Measurements from ENCODE around the gene KDM6B. TPM values are rescaled to one million over a fixed set of nuclear protein-coding genes. Genes with fewer than 3 reads are reported as not detected.
"Not testable (repeated sequence)": the region's sequence is repeated elsewhere in the genome, so short reads cannot be mapped to it uniquely, and the experiment has no call there.

Gene KDM6B
- total RNA-seq, 1 donor from 2014 or later: 0.48 TPM

- DNase-seq (ENCODE audit: low spot score): no peak
Observed at GRCh38 chr17:7850701-7851437, 16.9 kb downstream of the KDM6B start.

GRCh38 chr17:7851438-7852261, 17.6 kb downstream of the KDM6B start:
- DNase-seq (ENCODE audit: low spot score): peak; percentile 90

GRCh38 chr17:7852262-7852670, 18.2 kb downstream of the KDM6B start:
- DNase-seq (ENCODE audit: low spot score): no peak

GRCh38 chr17:7852919-7853690, 19.1 kb downstream of the KDM6B start:
- no peak for DNase-seq (ENCODE audit: low spot score)

GRCh38 chr17:7853691-7854038, 19.6 kb downstream of the KDM6B start:
- DNase-seq (ENCODE audit: low spot score): peak; percentile 1

GRCh38 chr17:7854078-7854777, 20.2 kb downstream of the KDM6B start:
- DNase-seq (ENCODE audit: low spot score): no peak

- peak; percentile 57 for DNase-seq (ENCODE audit: low spot score)
Observed at GRCh38 chr17:7854851-7855659, 21.0 kb downstream of the KDM6B start, which contains the start of gene TMEM88. TSS of gene TMEM88 (plus strand) at chr17:7855066. CDS start at chr17:7855075, 9 bp downstream.

- DNase-seq (ENCODE audit: low spot score): no peak
Observed at GRCh38 chr17:7855660-7856010, 21.6 kb downstream of the KDM6B start.

GRCh38 chr17:7856011-7856810, 22.2 kb downstream of the KDM6B start:
- DNase-seq (ENCODE audit: low spot score): peak; percentile 70

- DNase-seq (ENCODE audit: low spot score): peak; percentile 100
Observed at GRCh38 chr17:7856811-7857712, 23.0 kb downstream of the KDM6B start, which contains the start of gene NAA38. TSS of gene NAA38 (minus strand) at chr17:7857559. CDS start at chr17:7857463, 96 bp downstream.

GRCh38 chr17:7857713-7858521, 23.9 kb downstream of the KDM6B start, which contains the start of gene CYB5D1:
TSS of gene CYB5D1 (plus strand) at chr17:7858003. CDS start at chr17:7858135, 132 bp downstream.
- peak; percentile 97 for DNase-seq (ENCODE audit: low spot score)

GRCh38 chr17:7858522-7858810, 24.4 kb downstream of the KDM6B start:
- no peak for DNase-seq (ENCODE audit: low spot score)

GRCh38 chr17:7859028-7859427, 25.0 kb downstream of the KDM6B start:
- DNase-seq (ENCODE audit: low spot score): no peak

- DNase-seq (ENCODE audit: low spot score): peak; percentile 66
Observed at GRCh38 chr17:7862692-7863437, 28.8 kb downstream of the KDM6B start.

GRCh38 chr17:7864384-7864783, 30.4 kb downstream of the KDM6B start:
- DNase-seq (ENCODE audit: low spot score): not testable (repeated sequence)

GRCh38 chr17:7864995-7865650, 31.1 kb downstream of the KDM6B start:
- no peak for DNase-seq (ENCODE audit: low spot score)

Data from umbilical cord (tissue), 2 donors.